Activated CD8-positive, alpha-beta T cell treated with anti-CD3 and anti-CD28 coated beads for 36 hours (primary cell): ENCODE data around the gene PLA2G12A. TPM values are rescaled to one million over a fixed set of nuclear protein-coding genes. Genes with fewer than 3 reads are reported as not detected.

ENCODE experiments used
- ATAC-seq: fragments of 200-7000 bp; cut with Tn5 transposase; one replicate; pipeline ENCODE4 v1.10.0; 2021; ENCODE audit warnings: mild to moderate bottlenecking, moderate library complexity
- CTCF ChIA-PET: fragments of 350-600 bp; sonication (Branson Sonifier 250); formaldehyde crosslinking; loops from one replicate; lab custom pipeline; 2021; ENCODE audit warnings: antibody characterized with exemption; lab: Charles Lee
- POLR2A ChIA-PET: fragments of 350-600 bp; sonication (Branson Sonifier 250); formaldehyde crosslinking; loops from one replicate; lab custom pipeline; 2021; ENCODE audit warnings: antibody characterized with exemption; lab: Charles Lee
- DNase-seq: peaks from one replicate; pipeline ENCODE4 v3.0.0-alpha.2; 2020
- H3K27ac Mint-ChIP-seq: one replicate; pipeline ENCODE4 v1.8.0; 2021; ENCODE audit warnings: mild to moderate bottlenecking, mixed read lengths
- H3K27me3 Mint-ChIP-seq: one replicate; pipeline ENCODE4 v1.8.0; 2021; ENCODE audit warnings: mixed read lengths
- H3K36me3 Mint-ChIP-seq: one replicate; pipeline ENCODE4 v1.8.0; 2021; ENCODE audit warnings: low read depth, mixed read lengths
- H3K4me1 Mint-ChIP-seq: one replicate; pipeline ENCODE4 v1.8.0; 2021; ENCODE audit warnings: low read depth, mixed read lengths
- H3K4me3 Mint-ChIP-seq: one replicate; pipeline ENCODE4 v1.8.0; 2021; ENCODE audit warnings: mild to moderate bottlenecking, moderate library complexity, mixed read lengths
- H3K9me3 Mint-ChIP-seq: one replicate; pipeline ENCODE4 v1.8.0; 2021; ENCODE audit warnings: mixed read lengths
- intact Hi-C: fragments of 100-400 bp; cut with micrococcal nuclease; formaldehyde crosslinking; loops from one replicate; pipeline ENCODE4 v1.10.0; 2022
- total RNA-seq, 2 experiments: library from RNA; stranded (reverse); gene quantifications; one replicate each; pipeline ENCODE4 v1.2.3, GENCODE V29; 2021
- TF ChIP-seq, protein P1 (sequence below): fragments of 200-600 bp; IDR thresholded peaks from one replicate; pipeline ENCODE4 v1.8.0; 2022; ENCODE audit warnings: antibody characterized with exemption, mild to moderate bottlenecking

The PLA2G12A gene
- total RNA-seq, 2 experiments from 2014 or later = 32.0 to 35.6 TPM

DNA sequence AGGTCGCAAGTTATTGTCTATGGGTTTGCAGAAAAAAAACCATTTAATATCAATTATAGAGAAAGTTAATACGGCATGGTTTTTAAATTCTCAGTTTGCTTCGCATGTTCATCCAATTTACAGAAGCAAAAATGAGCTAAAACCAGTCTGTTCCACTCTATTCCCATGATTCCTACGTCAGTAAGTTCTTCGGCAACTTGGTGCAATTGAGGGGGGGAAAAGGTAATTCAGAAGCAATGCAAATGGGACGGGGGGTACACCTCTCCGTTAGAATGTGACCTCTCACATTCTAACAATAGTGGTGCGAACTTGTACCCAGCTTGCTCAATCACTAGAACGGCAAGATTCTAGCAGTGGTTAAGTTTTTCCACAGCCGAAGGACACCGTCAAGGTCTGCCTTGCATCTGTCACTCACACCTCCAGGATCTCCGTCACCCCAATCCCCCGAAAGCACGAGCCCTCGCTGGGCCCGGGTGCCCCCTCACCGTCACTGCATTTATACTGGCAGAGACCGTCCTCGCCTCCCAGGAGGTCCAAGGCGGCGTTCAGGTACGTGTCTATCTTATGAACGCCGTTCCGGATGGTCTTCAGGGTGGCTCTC is 653 bp downstream of the PLA2G12A start:
- peak overlapping the region; percentile 90 for H3K4me3 Mint-ChIP-seq
- H3K9me3 Mint-ChIP-seq = no peaks in the 10 kb centered on the region
- ChIA-PET POLR2A (interaction anchor here (0.7 to 0.9 kb wide), 2 partner anchors 28 to 70 kb away, joined by 3 read pairs; no protein-coding TSS in a partner anchor), CTCF (interaction anchor here (1.5 kb wide), 1 partner anchor 141 kb away, joined by 3 read pairs; no protein-coding TSS in a partner anchor)
- DNase-seq (peak; percentile 52), ATAC-seq (peak; percentile 55)
- H3K36me3 Mint-ChIP-seq = peaks cover 22% of the 10 kb centered on the region
- TF ChIP-seq, protein P1, sequence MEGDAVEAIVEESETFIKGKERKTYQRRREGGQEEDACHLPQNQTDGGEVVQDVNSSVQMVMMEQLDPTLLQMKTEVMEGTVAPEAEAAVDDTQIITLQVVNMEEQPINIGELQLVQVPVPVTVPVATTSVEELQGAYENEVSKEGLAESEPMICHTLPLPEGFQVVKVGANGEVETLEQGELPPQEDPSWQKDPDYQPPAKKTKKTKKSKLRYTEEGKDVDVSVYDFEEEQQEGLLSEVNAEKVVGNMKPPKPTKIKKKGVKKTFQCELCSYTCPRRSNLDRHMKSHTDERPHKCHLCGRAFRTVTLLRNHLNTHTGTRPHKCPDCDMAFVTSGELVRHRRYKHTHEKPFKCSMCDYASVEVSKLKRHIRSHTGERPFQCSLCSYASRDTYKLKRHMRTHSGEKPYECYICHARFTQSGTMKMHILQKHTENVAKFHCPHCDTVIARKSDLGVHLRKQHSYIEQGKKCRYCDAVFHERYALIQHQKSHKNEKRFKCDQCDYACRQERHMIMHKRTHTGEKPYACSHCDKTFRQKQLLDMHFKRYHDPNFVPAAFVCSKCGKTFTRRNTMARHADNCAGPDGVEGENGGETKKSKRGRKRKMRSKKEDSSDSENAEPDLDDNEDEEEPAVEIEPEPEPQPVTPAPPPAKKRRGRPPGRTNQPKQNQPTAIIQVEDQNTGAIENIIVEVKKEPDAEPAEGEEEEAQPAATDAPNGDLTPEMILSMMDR = no peak
- peak overlapping the region; percentile 75 for H3K27ac Mint-ChIP-seq
- intact Hi-C loops = no loop called here
- peaks cover 19% of the 10 kb centered on the region for H3K4me1 Mint-ChIP-seq
- H3K27me3 Mint-ChIP-seq = no peaks in the 10 kb centered on the region

DNA sequence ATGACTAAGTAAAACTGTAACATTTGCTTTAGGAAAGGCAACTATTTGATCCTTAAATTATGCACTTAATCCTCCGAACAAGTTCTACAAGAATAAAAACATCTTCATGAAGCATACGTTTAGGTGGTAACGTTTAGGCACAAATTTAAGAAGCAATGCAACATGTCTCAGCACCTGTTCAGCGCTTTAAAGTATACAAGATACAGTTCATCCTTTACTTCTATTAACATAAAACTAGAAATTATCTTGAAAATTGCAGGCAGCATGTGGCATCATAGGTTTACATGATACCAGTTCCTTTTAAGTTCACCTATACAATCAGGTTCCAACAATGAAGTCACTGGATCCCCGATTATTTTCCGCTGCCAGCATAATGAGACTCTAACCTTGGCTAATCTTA is 1.5 kb downstream of the PLA2G12A start:
- TF ChIP-seq, protein P1 = no peak
- no peak for DNase-seq
- intact Hi-C loops = no loop called here

DNA sequence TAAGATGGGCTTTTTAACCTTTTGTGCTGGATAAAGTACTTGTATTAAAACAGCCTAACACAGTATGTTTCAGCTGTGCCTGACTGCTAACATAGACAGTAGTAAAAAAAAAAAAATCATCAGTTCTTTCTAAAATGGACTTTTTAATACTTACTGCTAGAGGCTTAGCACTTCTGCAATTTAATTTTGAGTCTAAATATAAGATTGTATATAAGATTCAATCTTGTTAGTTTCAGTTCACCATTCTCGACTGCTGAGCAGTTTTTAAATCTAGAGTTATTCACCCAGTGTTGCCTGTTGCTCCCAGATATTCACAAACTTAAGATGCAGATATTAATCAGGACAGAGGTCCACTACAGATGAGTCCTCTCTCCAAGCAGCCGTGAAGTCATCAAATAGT is 6.8 kb downstream of the PLA2G12A start:
- H3K27ac Mint-ChIP-seq = no peak overlapping the region
- intact Hi-C loops = no loop called here
- TF ChIP-seq, protein P1 = no peak

More for the DNA sequence above, 1.5 kb downstream of the PLA2G12A start:
- Mint-ChIP-seq H3K27ac (no peak overlapping the region), H3K36me3 (peaks cover 24% of the 10 kb centered on the region), H3K4me1 (peaks cover 19% of the 10 kb centered on the region), H3K27me3 (no peaks in the 10 kb centered on the region), H3K9me3 (no peaks in the 10 kb centered on the region), H3K4me3 (peak overlapping the region; percentile 90)
- ATAC-seq = no peak
- ChIA-PET CTCF (no interaction called here), POLR2A (interaction anchor here (0.9 kb wide), 1 partner anchor 27 kb away, joined by 3 read pairs; no protein-coding TSS in a partner anchor)

DNA sequence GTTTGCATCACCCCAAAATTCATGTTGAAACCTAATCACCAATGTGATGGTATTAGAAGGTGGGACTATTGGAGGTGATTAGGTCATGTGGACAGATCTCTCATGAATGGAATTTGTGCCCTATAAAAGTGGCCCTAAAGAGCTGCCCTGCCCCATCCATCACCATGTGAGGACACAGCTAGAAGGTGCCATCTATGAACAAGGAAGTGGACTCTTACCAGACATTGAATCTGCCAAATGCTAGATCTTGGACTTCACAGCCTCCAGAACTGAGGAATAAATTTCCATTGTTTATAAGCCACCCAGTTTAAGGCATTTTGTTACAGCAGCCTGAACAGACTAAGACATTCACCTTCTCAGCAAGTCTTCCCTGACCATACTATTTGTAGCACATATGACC is 7.5 kb downstream of the PLA2G12A start:
- Mint-ChIP-seq H3K27me3 (no peaks in the 10 kb centered on the region), H3K36me3 (peaks cover 31% of the 10 kb centered on the region), H3K9me3 (no peaks in the 10 kb centered on the region), H3K4me1 (peaks cover 13% of the 10 kb centered on the region), H3K27ac (no peak overlapping the region), H3K4me3 (no peak overlapping the region)
- ATAC-seq (no peak), DNase-seq (no peak)
- POLR2A ChIA-PET = no interaction called here
- CTCF ChIA-PET = no interaction called here
- TF ChIP-seq, protein P1 = no peak
- intact Hi-C loops = no loop called here

More for the DNA sequence above, 6.8 kb downstream of the PLA2G12A start:
- ATAC-seq (no peak), DNase-seq (no peak)
- CTCF ChIA-PET = no interaction called here
- Mint-ChIP-seq H3K9me3 (no peaks in the 10 kb centered on the region), H3K4me1 (peaks cover 18% of the 10 kb centered on the region), H3K36me3 (peaks cover 37% of the 10 kb centered on the region), H3K27me3 (no peaks in the 10 kb centered on the region), H3K4me3 (no peak overlapping the region)
- POLR2A ChIA-PET = no interaction called here

DNA sequence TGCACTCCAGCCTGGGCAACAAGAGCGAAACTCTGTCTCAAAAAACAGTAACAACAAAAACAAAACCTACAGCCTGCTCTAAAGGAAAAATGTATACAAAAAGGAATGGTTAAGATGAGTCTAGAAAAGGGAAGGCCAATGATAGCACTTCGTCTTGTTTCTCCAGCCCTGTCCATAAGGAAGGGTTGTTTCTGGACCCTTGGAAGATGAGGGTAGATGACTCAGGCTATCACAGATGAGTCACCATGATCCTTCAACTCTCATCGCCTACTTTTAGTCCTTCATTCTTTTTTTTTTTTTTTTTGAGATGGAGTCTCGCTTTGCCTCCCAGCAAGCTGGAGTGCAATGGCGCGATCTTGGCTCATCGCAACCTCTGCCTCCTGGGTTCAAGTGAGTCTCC is 8.8 kb downstream of the PLA2G12A start:
- ChIA-PET POLR2A (no interaction called here), CTCF (no interaction called here)
- TF ChIP-seq, protein P1 = no peak
- no peak for ATAC-seq
- DNase-seq = no peak
- Mint-ChIP-seq H3K27me3 (no peaks in the 10 kb centered on the region), H3K4me1 (peaks cover 13% of the 10 kb centered on the region), H3K9me3 (no peaks in the 10 kb centered on the region), H3K4me3 (no peak overlapping the region), H3K27ac (no peak overlapping the region), H3K36me3 (peaks cover 34% of the 10 kb centered on the region)
- intact Hi-C loops = no loop called here
